ENCODE results near the gene PTCH2. TPM values are rescaled to one million over a fixed set of nuclear protein-coding genes. Genes with fewer than 3 reads are reported as not detected.
"Not testable (repeated sequence)": the region's sequence is repeated elsewhere in the genome, so short reads cannot be mapped to it uniquely, and the experiment has no call there.

Gene PTCH2
- total RNA-seq, 1 donor from 2014 or later, result 20.3 TPM

- peaks cover 3% of the 10 kb centered on the region for H3K27me3 Mint-ChIP-seq (ENCODE audit: unreplicated experiment)
- peaks cover 2% of the 10 kb centered on the region for H3K9me3 Mint-ChIP-seq (ENCODE audit: unreplicated experiment)
- TF ChIP-seq CTCF (IDR thresholded peaks at IDR 0.05; ENCODE audit: partially characterized antibody, unreplicated experiment), result no peak
- no peaks in the 10 kb centered on the region for H3K36me3 Mint-ChIP-seq (ENCODE audit: unreplicated experiment)
- no peak overlapping the region for H3K27ac Mint-ChIP-seq (ENCODE audit: unreplicated experiment)
- no peak overlapping the region for H3K4me3 Mint-ChIP-seq (ENCODE audit: unreplicated experiment)
- H3K4me1 Mint-ChIP-seq (ENCODE audit: low read depth, unreplicated experiment), result peaks cover 2% of the 10 kb centered on the region
- DNase-seq, result no peak
Observed at GRCh38 chr1:44828841-44829440, 14.1 kb downstream of the PTCH2 start.

DNA sequence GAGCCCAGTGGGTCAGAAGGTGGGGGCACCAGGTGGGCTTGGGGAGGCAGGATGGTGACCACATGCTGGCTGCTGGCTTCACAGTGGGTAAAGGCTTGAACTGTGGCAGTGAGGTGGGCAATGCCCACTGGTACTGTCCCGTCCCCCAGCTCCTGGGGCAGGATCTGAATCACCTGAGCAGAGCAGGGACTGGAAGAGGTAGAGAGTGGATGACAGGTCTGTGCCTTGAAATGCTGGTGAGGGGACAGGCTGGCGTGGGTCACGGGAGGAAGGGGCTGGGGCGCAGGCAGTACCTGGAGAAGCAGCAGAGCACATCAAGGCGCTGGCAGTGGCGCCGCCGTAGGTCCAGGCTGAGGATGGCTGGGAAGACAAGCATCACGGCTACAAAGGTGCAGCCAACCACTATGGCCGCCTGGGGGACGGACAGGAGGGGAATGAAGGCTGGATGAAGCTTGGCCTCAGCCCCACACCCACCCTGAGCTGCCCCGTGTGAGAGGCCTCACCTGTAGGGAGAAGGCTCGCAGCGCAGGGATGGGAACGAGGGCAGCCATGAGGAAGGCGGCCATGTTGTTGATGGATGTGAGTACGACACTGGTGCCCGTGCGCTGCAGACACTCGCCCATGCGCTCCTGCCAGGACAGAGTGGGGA, 14.9 kb downstream of the PTCH2 start:
- Mint-ChIP-seq H3K4me1 (ENCODE audit: low read depth, unreplicated experiment) (peaks cover 2% of the 10 kb centered on the region), H3K27me3 (ENCODE audit: unreplicated experiment) (peaks cover 3% of the 10 kb centered on the region), H3K36me3 (ENCODE audit: unreplicated experiment) (no peaks in the 10 kb centered on the region), H3K27ac (ENCODE audit: unreplicated experiment) (no peak overlapping the region), H3K9me3 (ENCODE audit: unreplicated experiment) (peaks cover under 1% of the 10 kb centered on the region), H3K4me3 (ENCODE audit: unreplicated experiment) (no peak overlapping the region)
- no peak for TF ChIP-seq CTCF (IDR thresholded peaks at IDR 0.05; ENCODE audit: partially characterized antibody, unreplicated experiment)
- DNase-seq, result peak; percentile 10

DNA sequence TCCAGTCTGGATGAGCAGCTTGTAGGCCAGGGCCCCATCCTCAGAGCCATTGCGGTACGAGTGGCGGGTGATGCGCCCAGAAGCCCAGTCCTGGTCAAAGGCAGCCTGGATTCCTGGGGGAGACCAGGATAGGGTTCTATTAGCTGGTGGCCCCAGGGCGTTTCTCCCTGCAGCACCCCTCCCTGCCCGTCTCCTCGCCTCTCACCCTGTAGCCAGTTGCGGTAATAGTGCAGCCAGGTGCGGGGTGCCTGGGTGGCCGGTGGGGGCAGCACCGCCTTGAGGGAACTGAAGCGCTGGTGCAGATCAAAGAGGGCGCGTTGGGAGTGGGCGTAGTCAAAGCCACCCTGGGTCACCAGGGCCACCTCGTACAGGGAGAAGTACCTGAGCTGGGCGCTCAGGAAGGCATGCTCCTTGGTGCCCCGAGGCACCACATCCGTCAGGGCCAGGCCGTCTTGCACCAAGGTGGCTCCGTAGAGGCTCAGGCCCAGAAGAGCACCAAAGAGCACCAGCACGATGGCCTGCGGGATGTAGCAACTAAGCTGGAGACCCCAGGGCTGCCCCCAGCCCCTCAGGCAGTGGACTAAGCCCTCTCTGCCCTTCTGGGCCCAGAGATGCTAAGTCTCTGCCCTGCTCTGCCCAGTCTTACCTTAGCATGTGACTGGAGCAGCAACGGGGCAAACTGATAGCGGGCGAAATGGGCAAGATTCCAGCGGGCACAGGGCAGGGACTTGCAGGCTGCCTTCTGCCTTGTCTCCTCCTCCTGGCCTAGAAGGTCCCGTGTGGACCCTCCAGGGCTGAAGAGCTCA, 15.7 kb downstream of the PTCH2 start:
- peak; percentile 5 for DNase-seq
- no peaks in the 10 kb centered on the region for H3K27me3 Mint-ChIP-seq (ENCODE audit: unreplicated experiment)
- TF ChIP-seq CTCF (IDR thresholded peaks at IDR 0.05; ENCODE audit: partially characterized antibody, unreplicated experiment), result no peak
- peaks cover 2% of the 10 kb centered on the region for H3K4me1 Mint-ChIP-seq (ENCODE audit: low read depth, unreplicated experiment)
- no peak overlapping the region for H3K27ac Mint-ChIP-seq (ENCODE audit: unreplicated experiment)
- H3K4me3 Mint-ChIP-seq (ENCODE audit: unreplicated experiment), result no peak overlapping the region
- no peaks in the 10 kb centered on the region for H3K36me3 Mint-ChIP-seq (ENCODE audit: unreplicated experiment)
- H3K9me3 Mint-ChIP-seq (ENCODE audit: unreplicated experiment), result no peaks in the 10 kb centered on the region

DNA sequence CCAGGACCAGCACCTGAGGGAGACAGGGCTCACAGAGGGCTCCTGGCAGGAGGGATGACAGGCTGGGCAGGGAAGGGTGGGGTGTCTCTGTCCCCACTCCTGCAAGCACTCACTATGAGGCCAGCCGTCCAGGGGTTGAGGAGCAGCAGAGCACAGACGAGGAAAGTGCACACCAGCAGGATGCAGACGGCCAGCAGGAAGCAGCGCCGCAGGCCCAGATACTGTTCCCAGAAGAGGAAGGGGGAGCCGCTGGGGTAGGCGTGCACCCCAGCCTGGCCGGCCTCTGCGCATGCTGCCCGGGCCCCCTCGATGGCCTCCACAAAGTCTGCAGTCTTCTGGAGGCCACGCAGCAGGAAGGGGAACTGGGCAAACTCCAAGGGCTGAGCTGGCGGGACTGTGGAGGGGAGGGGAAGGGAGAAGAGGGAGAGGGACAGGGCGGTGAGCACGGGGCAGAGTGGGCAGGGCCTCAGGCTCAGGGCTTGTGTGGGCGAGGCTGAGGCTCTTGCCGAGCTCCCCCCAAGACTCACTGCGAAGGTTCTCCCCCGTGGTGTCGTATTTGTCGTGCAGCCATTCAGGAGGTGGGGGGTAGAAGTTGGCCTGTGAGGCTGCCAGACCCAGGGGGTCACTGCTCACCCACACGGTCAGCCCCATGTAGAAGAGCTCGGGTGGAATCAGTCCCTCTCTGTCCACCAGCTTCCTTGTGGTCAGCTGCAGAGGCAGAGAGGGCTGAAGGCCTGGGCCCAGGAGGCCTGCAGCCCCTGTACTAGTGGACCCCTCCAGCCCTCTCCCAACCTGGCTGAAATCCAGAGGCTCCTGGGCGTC, 16.5 kb downstream of the PTCH2 start:
- Mint-ChIP-seq H3K4me3 (ENCODE audit: unreplicated experiment) (no peak overlapping the region), H3K27ac (ENCODE audit: unreplicated experiment) (no peak overlapping the region), H3K36me3 (ENCODE audit: unreplicated experiment) (no peaks in the 10 kb centered on the region), H3K9me3 (ENCODE audit: unreplicated experiment) (peaks cover 2% of the 10 kb centered on the region), H3K27me3 (ENCODE audit: unreplicated experiment) (no peaks in the 10 kb centered on the region), H3K4me1 (ENCODE audit: low read depth, unreplicated experiment) (no peaks in the 10 kb centered on the region)
- DNase-seq, result peak; percentile 13
- no peak for TF ChIP-seq CTCF (IDR thresholded peaks at IDR 0.05; ENCODE audit: partially characterized antibody, unreplicated experiment)

GRCh38 chr1:44824392-44824791, 18.7 kb downstream of the PTCH2 start:
- peaks cover 11% of the 10 kb centered on the region for H3K9me3 Mint-ChIP-seq (ENCODE audit: unreplicated experiment)
- not testable (repeated sequence) for H3K36me3 Mint-ChIP-seq (ENCODE audit: unreplicated experiment); H3K27ac Mint-ChIP-seq (ENCODE audit: unreplicated experiment); H3K4me1 Mint-ChIP-seq (ENCODE audit: low read depth, unreplicated experiment); H3K27me3 Mint-ChIP-seq (ENCODE audit: unreplicated experiment); H3K4me3 Mint-ChIP-seq (ENCODE audit: unreplicated experiment); DNase-seq
